B cell (primary cell): Measurements from ENCODE around the gene TRIB2.

Source experiments
- EZH2 ChIP-seq: IDR thresholded peaks from 2 replicates; pipeline ENCODE4 v1.6.1; 2012; ENCODE audit warnings: borderline replicate concordance, low read depth, mild to moderate bottlenecking, moderate library complexity, low read length; ENCODE audit not compliant: insufficient read depth, poor library complexity, severe bottlenecking
- TF ChIP-seq, protein P1 (sequence below): fragments of 200-600 bp; IDR thresholded peaks from one replicate; pipeline ENCODE4 v1.8.0; 2022; ENCODE audit warnings: antibody characterized with exemption, mild to moderate bottlenecking

- TF ChIP-seq, protein P1, sequence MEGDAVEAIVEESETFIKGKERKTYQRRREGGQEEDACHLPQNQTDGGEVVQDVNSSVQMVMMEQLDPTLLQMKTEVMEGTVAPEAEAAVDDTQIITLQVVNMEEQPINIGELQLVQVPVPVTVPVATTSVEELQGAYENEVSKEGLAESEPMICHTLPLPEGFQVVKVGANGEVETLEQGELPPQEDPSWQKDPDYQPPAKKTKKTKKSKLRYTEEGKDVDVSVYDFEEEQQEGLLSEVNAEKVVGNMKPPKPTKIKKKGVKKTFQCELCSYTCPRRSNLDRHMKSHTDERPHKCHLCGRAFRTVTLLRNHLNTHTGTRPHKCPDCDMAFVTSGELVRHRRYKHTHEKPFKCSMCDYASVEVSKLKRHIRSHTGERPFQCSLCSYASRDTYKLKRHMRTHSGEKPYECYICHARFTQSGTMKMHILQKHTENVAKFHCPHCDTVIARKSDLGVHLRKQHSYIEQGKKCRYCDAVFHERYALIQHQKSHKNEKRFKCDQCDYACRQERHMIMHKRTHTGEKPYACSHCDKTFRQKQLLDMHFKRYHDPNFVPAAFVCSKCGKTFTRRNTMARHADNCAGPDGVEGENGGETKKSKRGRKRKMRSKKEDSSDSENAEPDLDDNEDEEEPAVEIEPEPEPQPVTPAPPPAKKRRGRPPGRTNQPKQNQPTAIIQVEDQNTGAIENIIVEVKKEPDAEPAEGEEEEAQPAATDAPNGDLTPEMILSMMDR: no peak
- TF ChIP-seq EZH2: no peak
Measured at GRCh38 chr2:12678186-12678585, 38.5 kb upstream of the TRIB2 start.
